H1 (cell line): Measurements from ENCODE around the gene AMBP. TPM values are rescaled to one million over a fixed set of nuclear protein-coding genes. Genes with fewer than 3 reads are reported as not detected.

Experiments used
- CHD2 ChIP-seq: IDR thresholded peaks from 2 replicates; pipeline ENCODE4 v1.6.1; 2012; ENCODE audit warnings: low read length, improper control_type of control experiment
- CHD7 ChIP-seq: fragments of 300-600 bp; sonication (generic); IDR thresholded peaks from 2 replicates; pipeline ENCODE4 v1.7.1; 2012; ENCODE audit warnings: low read length, moderate library complexity, mild to moderate bottlenecking, inconsistent platforms; ENCODE audit not compliant: insufficient replicate concordance
- EZH2 ChIP-seq: fragments of 200-600 bp; sonication (generic); IDR thresholded peaks from 2 replicates; pipeline ENCODE4 v1.7.1; 2012; ENCODE audit warnings: low read depth, mild to moderate bottlenecking, moderate library complexity, low read length, inconsistent platforms; ENCODE audit not compliant: severe bottlenecking
- NANOG ChIP-seq: IDR thresholded peaks from 2 replicates; pipeline ENCODE4 v1.6.1; 2011; ENCODE audit warnings: low read length, low read depth, mild to moderate bottlenecking, inconsistent platforms; ENCODE audit not compliant: insufficient read depth, poor library complexity, severe bottlenecking
- SAP30 ChIP-seq: fragments of 300-600 bp; sonication (generic); IDR thresholded peaks from 2 replicates; pipeline ENCODE4 v1.7.1; 2012; ENCODE audit warnings: low read length, moderate library complexity, mild to moderate bottlenecking, inconsistent platforms; ENCODE audit not compliant: insufficient read depth, insufficient replicate concordance
- TAF7 ChIP-seq: optimal IDR thresholded peaks from 2 replicates; pipeline ENCODE3; 2011; ENCODE audit warnings: low read depth, mild to moderate bottlenecking, inconsistent platforms, low read length, moderate library complexity, borderline replicate concordance
- polyA plus RNA-seq, 7 experiments: library from polyadenylated mRNA; depleted of rRNA in 3 of 7; stranded (reverse) in 5 of 7; unstranded in 2 of 7; fragments of >200 nt in 5 of 7; fragments of 200-250 nt in 2 of 7; gene quantifications; 1 replicate in 5 of 7; 2 replicates in 1 of 7; 4 replicates in 1 of 7; pipeline versions ENCODE4 v1.2.1 to v1.2.3, GENCODE V29; 2011 to 2013; ENCODE audit warnings: missing spikeins in 2 of 7, mixed read lengths in 2 of 7
- total RNA-seq: library from RNA; stranded (reverse); fragmentation: NEBNext Ultra II Directional; extraction: Animal tissue kit (Norgen Biotek cat#: 25700); gene quantifications from 2 replicates; pipeline ENCODE4 v1.2.1, GENCODE V29; 2021

Gene AMBP
- total and polyA plus RNA-seq, 2 of the 8 experiments (the other 6 are each of a cell fraction or from before 2014, with no cell fraction given), result 3.0 to 4.0 TPM

DNA sequence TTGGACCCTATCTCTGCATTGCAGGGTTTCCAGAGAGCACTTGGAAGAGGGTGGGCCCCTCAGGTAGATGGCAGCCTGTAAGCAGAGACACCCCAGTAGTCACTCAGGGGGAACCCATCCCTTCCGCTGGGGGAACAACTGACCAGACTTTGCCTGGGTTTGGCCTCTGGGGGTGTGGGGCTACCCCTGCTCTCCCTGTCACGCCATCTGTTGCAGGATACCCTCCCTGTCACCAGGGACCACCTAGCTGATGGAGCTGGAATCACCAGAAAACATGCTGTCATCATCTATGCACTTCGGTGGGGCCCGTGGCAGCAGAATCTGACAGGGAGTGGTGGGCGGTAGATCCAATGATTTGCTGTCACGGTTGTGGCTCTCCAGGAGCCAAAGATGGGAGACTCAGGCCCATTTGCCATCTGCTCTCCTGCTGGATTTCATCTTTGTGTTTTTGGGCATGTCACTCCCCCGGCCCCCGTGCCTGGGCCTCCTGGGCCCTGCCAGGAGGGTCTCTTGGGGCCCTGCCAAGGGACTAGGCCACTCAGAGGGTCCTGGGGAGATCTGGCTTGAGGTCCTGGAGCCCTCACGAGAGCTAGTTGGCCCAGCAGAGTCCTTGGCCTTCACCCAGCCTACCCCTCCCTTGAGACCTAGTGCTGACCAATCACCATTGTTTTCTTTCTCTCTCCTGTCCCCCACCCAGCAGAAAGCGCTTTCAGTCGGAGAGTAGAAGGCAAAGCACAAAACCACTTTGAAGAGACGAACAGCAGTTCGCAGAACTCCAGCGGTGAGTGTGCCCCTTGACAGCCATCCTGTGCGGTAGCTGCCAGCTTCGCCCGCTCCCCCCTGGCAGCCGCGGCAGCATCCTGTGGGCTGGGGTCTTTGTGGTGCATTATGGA lies 45.9 kb downstream of the AMBP start (continued):
- TF ChIP-seq CHD7 (no peak), SAP30 (no peak), EZH2 (no peak), CHD2 (no peak), NANOG (no peak), TAF7 (no peak)
